CD14-positive monocyte (primary cell): Measurements from ENCODE around the gene PSEN1. TPM values are rescaled to one million over a fixed set of nuclear protein-coding genes. Genes with fewer than 3 reads are reported as not detected.

Experiments used
- DNase-seq, 3 donors: peaks; one replicate each; pipeline ENCODE4 v3.0.0-alpha.2; 2011 to 2022
- H2AFZ ChIP-seq: 2 replicates; pipeline ENCODE4 v1.6.0; 2012; ENCODE audit warnings: mild to moderate bottlenecking, low read depth, low read length, inconsistent platforms; ENCODE audit not compliant: insufficient read depth, poor library complexity, severe bottlenecking
- H3K27ac ChIP-seq, 2 donors: 1 replicate in 1 of 2; 2 replicates in 1 of 2; pipeline ENCODE4 v1.5.1; 2012 to 2013; ENCODE audit warnings: low read length in 2 of 2, control low read depth in 1 of 2, inconsistent platforms in 1 of 2, low read depth in 1 of 2, mild to moderate bottlenecking in 1 of 2
- H3K27me3 ChIP-seq, 2 donors: one replicate each; pipeline versions ENCODE4 v1.6.0 to v1.6.1; 2011 to 2013; ENCODE audit warnings: low read length in 2 of 2; ENCODE audit not compliant: control insufficient read depth in 2 of 2, insufficient read depth in 2 of 2
- H3K36me3 ChIP-seq, 2 donors: replicated peaks in 1 of 2; 1 replicate in 1 of 2; 2 replicates in 1 of 2; pipeline versions ENCODE4 v1.5.1 to v1.6.1; 2012 to 2013; ENCODE audit warnings: low read length in 2 of 2, control low read depth in 1 of 2, inconsistent platforms in 1 of 2, mild to moderate bottlenecking in 1 of 2; ENCODE audit not compliant: insufficient read depth in 2 of 2, control insufficient read depth in 1 of 2
- H3K4me1 ChIP-seq, 2 donors: 1 replicate in 1 of 2; 2 replicates in 1 of 2; pipeline versions ENCODE4 v1.5.1 to v1.6.1; 2012 to 2013; ENCODE audit warnings: low read length in 2 of 2, control low read depth in 1 of 2, inconsistent platforms in 1 of 2, mild to moderate bottlenecking in 1 of 2, moderate library complexity in 1 of 2; ENCODE audit not compliant: insufficient read depth in 2 of 2, control insufficient read depth in 1 of 2
- H3K4me2 ChIP-seq: replicated peaks from 2 replicates; pipeline ENCODE3; 2012; ENCODE audit warnings: low read length, moderate library complexity, mild to moderate bottlenecking; ENCODE audit not compliant: poor library complexity, severe bottlenecking; ENCODE audit errors: extremely low read depth
- H3K4me3 ChIP-seq, 3 experiments: fragments of 200-600 bp in 1 of 3; sonication (generic) in 1 of 3; replicated peaks in 1 of 3; 1 replicate in 2 of 3; 2 replicates in 1 of 3; pipeline ENCODE4 v1.5.1; 2011 to 2013; ENCODE audit warnings: low read length in 3 of 3, mild to moderate bottlenecking in 3 of 3, control low read depth in 2 of 3, low read depth in 2 of 3, inconsistent platforms in 1 of 3, moderate library complexity in 1 of 3
- H3K79me2 ChIP-seq: 2 replicates; pipeline ENCODE4 v1.6.0; 2012; ENCODE audit warnings: mild to moderate bottlenecking, control low read depth, inconsistent platforms, low read length, moderate library complexity; ENCODE audit not compliant: insufficient read depth
- H3K9ac ChIP-seq: 2 replicates; pipeline ENCODE4 v1.6.0; 2017; ENCODE audit warnings: low read length, mild to moderate bottlenecking; ENCODE audit not compliant: insufficient read depth, poor library complexity, severe bottlenecking
- H3K9me3 ChIP-seq, 2 donors: replicated peaks in 1 of 2; 1 replicate in 1 of 2; 2 replicates in 1 of 2; pipeline versions ENCODE4 v1.5.1 to v1.6.1; 2012 to 2013; ENCODE audit warnings: low read length in 2 of 2, control low read depth in 1 of 2; ENCODE audit not compliant: control insufficient read depth in 1 of 2, insufficient read depth in 1 of 2
- H4K20me1 ChIP-seq: 2 replicates; pipeline ENCODE4 v1.6.0; 2012; ENCODE audit warnings: mild to moderate bottlenecking, low read length, control low read depth, moderate library complexity; ENCODE audit not compliant: insufficient read depth
- H3K27ac Mint-ChIP-seq, 7 donors: one replicate each; pipeline ENCODE4 v1.8.0; 2020; ENCODE audit warnings: mild to moderate bottlenecking in 7 of 7, mixed read lengths in 7 of 7, moderate library complexity in 6 of 7, inconsistent platforms in 2 of 7
- H3K27me3 Mint-ChIP-seq, 3 donors: one replicate each; pipeline ENCODE4 v1.8.0; 2021 to 2022; ENCODE audit warnings: low read depth in 3 of 3, mild to moderate bottlenecking in 3 of 3, mixed read lengths in 3 of 3, moderate library complexity in 3 of 3, inconsistent platforms in 1 of 3
- H3K36me3 Mint-ChIP-seq, 2 donors: one replicate each; pipeline ENCODE4 v1.8.0; 2020; ENCODE audit warnings: mixed read lengths in 2 of 2, inconsistent platforms in 1 of 2, mild to moderate bottlenecking in 1 of 2
- H3K4me1 Mint-ChIP-seq: one replicate; pipeline ENCODE4 v1.8.0; 2020; ENCODE audit warnings: mild to moderate bottlenecking, mixed read lengths
- H3K4me3 Mint-ChIP-seq, 2 donors: one replicate each; pipeline ENCODE4 v1.8.0; 2020; ENCODE audit warnings: mild to moderate bottlenecking in 2 of 2, mixed read lengths in 2 of 2, moderate library complexity in 1 of 2
- H3K9me3 Mint-ChIP-seq, 7 donors: one replicate each; pipeline ENCODE4 v1.8.0; 2020 to 2022; ENCODE audit warnings: mixed read lengths in 7 of 7, mild to moderate bottlenecking in 6 of 7, moderate library complexity in 6 of 7, inconsistent platforms in 2 of 7
- WGBS: methylation state at CpG from one replicate; pipeline ENCODE4 v1.1.5; 2013; ENCODE audit warnings: missing lambda C conversion rate; ENCODE audit not compliant: insufficient coverage; 5-methylcytosine and 5-hydroxymethylcytosine counted together
- intact Hi-C, 2 donors: fragments of 100-400 bp; cut with micrococcal nuclease; formaldehyde crosslinking; loops; one replicate each; pipeline versions ENCODE4 v1.15.0 to v1.15.1; 2023
- polyA plus RNA-seq, 3 donors: library from polyadenylated mRNA; depleted of rRNA in 1 of 3; unstranded in 2 of 3; stranded (reverse) in 1 of 3; fragments of 300-500 nt in 2 of 3; fragments of >200 nt in 1 of 3; fragmentation: Illumina TruSeq in 2 of 3; gene quantifications; 1 replicate in 2 of 3; 2 replicates in 1 of 3; pipeline ENCODE4 v1.2.3, GENCODE V29; 2012 to 2021
- TF ChIP-seq, protein P1 (sequence below): fragments of 200-600 bp; IDR thresholded peaks from one replicate; pipeline ENCODE4 v1.8.0; 2022; ENCODE audit warnings: antibody characterized with exemption, mild to moderate bottlenecking

Gene PSEN1
- polyA plus RNA-seq, 3 donors: 42.4 to 130 (median 85.6) TPM

- intact Hi-C loops: no loop called here
- no peak overlapping the region for H2AFZ ChIP-seq
- peaks cover 14% of the 10 kb centered on the region for H4K20me1 ChIP-seq
- no peak overlapping the region for H3K4me2 ChIP-seq
- peaks cover 0 to 14% (median 6%) of the 10 kb centered on the region in 7 donors for H3K9me3 Mint-ChIP-seq
- H3K9ac ChIP-seq: no peak overlapping the region
- H3K4me1 Mint-ChIP-seq: peaks cover 20% of the 10 kb centered on the region
- H3K79me2 ChIP-seq: no peaks in the 10 kb centered on the region
- H3K4me1 ChIP-seq: peaks cover 5 to 14% of the 10 kb centered on the region in 2 donors
- peaks cover 45 to 58% (median 46%) of the 10 kb centered on the region in 3 donors for H3K27me3 Mint-ChIP-seq
- H3K4me3 Mint-ChIP-seq: peak overlapping the region in 1 of 2 donors; percentile 19
- no peak overlapping the region for H3K4me3 ChIP-seq
- peaks cover 13 to 23% of the 10 kb centered on the region in 2 donors for H3K36me3 ChIP-seq
- TF ChIP-seq, protein P1, sequence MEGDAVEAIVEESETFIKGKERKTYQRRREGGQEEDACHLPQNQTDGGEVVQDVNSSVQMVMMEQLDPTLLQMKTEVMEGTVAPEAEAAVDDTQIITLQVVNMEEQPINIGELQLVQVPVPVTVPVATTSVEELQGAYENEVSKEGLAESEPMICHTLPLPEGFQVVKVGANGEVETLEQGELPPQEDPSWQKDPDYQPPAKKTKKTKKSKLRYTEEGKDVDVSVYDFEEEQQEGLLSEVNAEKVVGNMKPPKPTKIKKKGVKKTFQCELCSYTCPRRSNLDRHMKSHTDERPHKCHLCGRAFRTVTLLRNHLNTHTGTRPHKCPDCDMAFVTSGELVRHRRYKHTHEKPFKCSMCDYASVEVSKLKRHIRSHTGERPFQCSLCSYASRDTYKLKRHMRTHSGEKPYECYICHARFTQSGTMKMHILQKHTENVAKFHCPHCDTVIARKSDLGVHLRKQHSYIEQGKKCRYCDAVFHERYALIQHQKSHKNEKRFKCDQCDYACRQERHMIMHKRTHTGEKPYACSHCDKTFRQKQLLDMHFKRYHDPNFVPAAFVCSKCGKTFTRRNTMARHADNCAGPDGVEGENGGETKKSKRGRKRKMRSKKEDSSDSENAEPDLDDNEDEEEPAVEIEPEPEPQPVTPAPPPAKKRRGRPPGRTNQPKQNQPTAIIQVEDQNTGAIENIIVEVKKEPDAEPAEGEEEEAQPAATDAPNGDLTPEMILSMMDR: peak; percentile 34
- 71% methylated on average over 10 of the region's 19 CpGs for WGBS
- H3K27ac ChIP-seq: no peak overlapping the region
- H3K27me3 ChIP-seq: peaks cover 28 to 48% of the 10 kb centered on the region in 2 donors
- H3K36me3 Mint-ChIP-seq: peaks cover 25 to 31% of the 10 kb centered on the region in 2 donors
- H3K27ac Mint-ChIP-seq: no peak overlapping the region
- no peak for DNase-seq
- no peaks in the 10 kb centered on the region for H3K9me3 ChIP-seq
Observed at GRCh38 chr14:73231981-73232851, 95.9 kb downstream of the PSEN1 start.

DNA sequence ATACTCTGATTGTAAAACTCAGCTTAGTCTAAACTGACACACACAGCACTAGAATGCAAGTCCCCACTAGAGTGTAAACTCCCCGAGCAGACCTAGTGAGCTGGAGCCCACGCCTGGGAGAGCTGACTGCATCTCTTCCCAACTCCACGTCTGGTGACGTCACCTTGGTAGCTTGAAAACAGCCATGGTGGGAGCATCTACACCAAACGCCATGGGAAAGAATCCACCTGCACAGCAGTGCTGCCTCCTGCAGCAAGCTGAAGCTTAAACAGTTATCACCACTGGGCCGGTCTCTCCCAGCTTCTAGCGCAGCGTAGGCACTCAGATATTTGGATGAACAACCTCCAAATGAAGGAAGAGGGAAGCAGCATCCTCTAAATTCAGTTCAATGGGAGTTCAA, 96.7 kb downstream of the PSEN1 start:
- Mint-ChIP-seq H3K27me3 (peaks cover 47 to 64% (median 47%) of the 10 kb centered on the region in 3 donors), H3K9me3 (peaks cover 0 to 16% (median 7%) of the 10 kb centered on the region in 7 donors), H3K4me3 (no peak overlapping the region), H3K27ac (no peak overlapping the region), H3K4me1 (peaks cover 21% of the 10 kb centered on the region), H3K36me3 (peaks cover 20 to 24% of the 10 kb centered on the region in 2 donors)
- no peak overlapping the region for H2AFZ ChIP-seq
- TF ChIP-seq, protein P1: no peak
- peaks cover 11% of the 10 kb centered on the region for H4K20me1 ChIP-seq
- H3K9ac ChIP-seq: no peak overlapping the region
- peaks cover 9 to 15% of the 10 kb centered on the region in 2 donors for H3K36me3 ChIP-seq
- no peaks in the 10 kb centered on the region for H3K9me3 ChIP-seq
- H3K4me1 ChIP-seq: peaks cover 10 to 22% of the 10 kb centered on the region in 2 donors
- H3K4me2 ChIP-seq: no peak overlapping the region
- H3K79me2 ChIP-seq: no peaks in the 10 kb centered on the region
- H3K27me3 ChIP-seq: peaks cover 28 to 53% of the 10 kb centered on the region in 2 donors
- no peak overlapping the region for H3K4me3 ChIP-seq
- intact Hi-C loops: no loop called here
- 92% methylated on average over 8 of the region's 8 CpGs for WGBS
- no peak for DNase-seq
- no peak overlapping the region for H3K27ac ChIP-seq
